DND-41 (cell line): Measurements from ENCODE around the gene LTN1.

Source experiments
- CTCF ChIP-seq: IDR thresholded peaks from 2 replicates; pipeline ENCODE4 v1.5.1; 2012; ENCODE audit warnings: borderline replicate concordance, low read length, moderate library complexity, mild to moderate bottlenecking; ENCODE audit not compliant: poor library complexity, severe bottlenecking; ENCODE audit errors: extremely low read depth
- EZH2 ChIP-seq: IDR thresholded peaks from 3 replicates; pipeline ENCODE4 v1.6.1; 2012; ENCODE audit warnings: borderline replicate concordance, low read depth, mild to moderate bottlenecking, moderate library complexity, low read length, inconsistent platforms; ENCODE audit not compliant: severe bottlenecking

GRCh38 chr21:29022166-29022565, 29.5 kb upstream of the LTN1 start:
- TF ChIP-seq CTCF (no peak), EZH2 (no peak)
